GM12801 (cell line): ENCODE measurements around the gene CDC27.

Source experiments
- CTCF ChIP-seq: IDR thresholded peaks from one replicate; pipeline ENCODE4 v1.5.1; 2011; ENCODE audit warnings: control low read depth; ENCODE audit not compliant: insufficient read length; ENCODE audit errors: extremely low read depth

Gene CDC27

DNA sequence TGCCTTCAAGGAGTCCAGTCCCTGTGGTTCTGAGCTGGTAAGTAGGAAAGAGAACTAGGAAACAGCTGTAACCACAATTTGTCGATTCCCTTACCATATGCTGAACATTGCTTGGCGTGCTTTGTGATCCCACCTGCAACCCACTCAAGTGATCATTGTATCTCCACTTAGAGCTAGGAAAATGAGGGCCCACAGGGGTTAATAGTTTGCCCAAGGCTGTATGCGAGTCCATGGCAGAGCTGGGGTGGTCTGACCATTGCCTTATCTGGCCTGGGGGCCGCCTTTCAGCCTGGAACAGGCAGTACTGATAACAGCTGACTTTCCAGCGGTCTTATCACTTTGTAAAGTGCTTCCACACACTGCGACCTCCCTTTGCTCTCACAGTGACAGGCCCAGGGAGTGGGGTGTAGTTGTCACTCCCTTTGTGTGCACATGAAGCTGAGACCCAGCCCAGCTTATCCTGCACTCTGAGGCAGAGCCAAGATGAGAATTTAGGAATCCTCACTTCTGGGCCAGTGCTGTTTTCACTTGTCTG lies 29.9 kb upstream of the CDC27 start:
- TF ChIP-seq CTCF = no peak

- no peak for TF ChIP-seq CTCF
Measured at GRCh38 chr17:47214931-47215330, 25.8 kb upstream of the CDC27 start.

DNA sequence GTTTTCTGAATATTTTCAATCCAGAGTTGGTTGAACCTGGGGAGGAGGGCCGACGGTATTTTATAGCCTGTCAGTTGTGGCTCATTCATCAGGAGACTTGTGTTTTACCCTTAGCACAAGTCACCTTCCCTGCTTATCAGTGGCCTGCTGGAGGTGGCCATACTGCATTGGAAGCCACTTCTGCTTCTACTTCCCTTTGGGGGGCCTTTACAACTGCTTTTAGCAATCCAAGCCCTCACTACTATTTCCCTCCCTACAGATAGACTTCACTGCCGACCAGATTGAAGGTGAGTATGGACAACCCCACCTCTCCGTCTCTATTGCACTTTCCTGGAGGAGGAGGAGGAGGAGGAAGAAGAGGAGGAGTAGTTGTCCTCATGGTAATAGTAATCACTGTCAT lies 24.4 kb upstream of the CDC27 start:
- TF ChIP-seq CTCF = no peak

GRCh38 chr17:47212458-47212857 lies 23.4 kb upstream of the CDC27 start:
- no peak for TF ChIP-seq CTCF

- no peak for TF ChIP-seq CTCF
Measured at GRCh38 chr17:47210779-47211178, 21.7 kb upstream of the CDC27 start.

DNA sequence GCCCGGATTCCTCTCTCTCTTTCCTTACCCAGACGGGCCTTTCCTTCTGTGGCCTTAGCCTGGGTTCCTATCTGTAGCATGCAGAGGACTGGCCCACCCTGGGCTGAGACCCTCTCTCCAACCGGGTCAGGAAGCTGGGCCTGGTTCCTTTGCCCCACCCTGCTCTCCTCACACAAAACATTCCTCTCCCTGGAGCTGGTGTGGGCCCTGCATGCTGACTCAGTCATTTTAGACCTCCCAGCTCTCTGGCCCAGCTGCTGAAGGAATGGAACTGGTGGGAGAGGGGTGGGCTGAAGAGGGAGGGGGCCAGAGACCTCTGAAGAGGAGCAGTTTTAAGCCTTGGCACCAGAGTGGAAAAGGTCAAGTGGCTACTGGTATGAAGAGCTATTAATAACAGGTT lies 21.0 kb upstream of the CDC27 start:
- TF ChIP-seq CTCF = no peak

- TF ChIP-seq CTCF = no peak
Measured at GRCh38 chr17:47209499-47209898, 20.4 kb upstream of the CDC27 start.

DNA sequence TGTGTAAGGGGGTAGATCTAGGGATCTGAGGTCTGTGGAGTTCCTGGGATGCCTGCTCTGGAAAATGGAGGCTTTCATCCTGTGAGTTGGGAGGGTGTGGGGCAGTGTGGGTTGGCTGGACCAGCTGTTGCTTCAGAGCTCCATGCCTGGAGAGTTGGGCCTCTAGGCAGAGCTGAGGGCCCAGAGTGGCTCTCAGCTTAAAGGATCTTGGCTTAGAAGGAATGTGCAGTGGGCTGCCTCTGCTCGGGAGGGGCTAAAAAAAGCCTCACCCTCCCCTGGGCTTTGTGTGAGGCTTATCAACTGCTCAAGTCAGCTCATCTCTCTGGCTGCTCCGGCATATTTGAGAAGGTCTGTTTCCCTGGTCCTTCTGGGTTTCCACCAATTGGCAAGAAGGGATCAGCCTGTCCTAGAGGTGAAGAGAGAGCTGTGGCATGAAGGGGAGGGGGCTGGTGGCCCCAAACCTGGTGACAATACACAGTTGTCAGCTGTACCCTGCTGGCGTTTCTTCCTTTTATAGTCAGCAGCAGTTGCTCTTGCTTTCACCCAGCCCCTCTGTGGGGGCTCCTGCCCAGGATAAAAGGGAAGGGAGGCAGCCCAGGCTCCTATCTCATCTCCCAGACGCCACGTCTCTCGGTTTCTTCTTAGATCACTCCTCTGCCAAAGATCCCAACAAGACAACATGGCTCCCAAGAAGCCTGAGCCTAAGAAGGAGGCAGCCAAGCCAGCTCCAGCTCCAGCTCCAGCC lies 19.8 kb upstream of the CDC27 start, which contains the start of gene MYL4:
MYL4 (plus strand) TSS at position 605 of the 745 bp plus-strand sequence; CDS start at position 680, 75 bp downstream.
- TF ChIP-seq CTCF = no peak
